Aorta (tissue), 5 donors: ENCODE measurements around the gene U2AF1. TPM values are rescaled to one million over a fixed set of nuclear protein-coding genes. Genes with fewer than 3 reads are reported as not detected.
A peak's percentile ranks its signal among the peaks of the same experiment; 100 is the strongest.
"Not testable (repeated sequence)": the region's sequence is repeated elsewhere in the genome, so short reads cannot be mapped to it uniquely, and the experiment has no call there.

Experiments
- ATAC-seq: fragments of 200-7000 bp; cut with Tn5 transposase; one replicate; pipeline ENCODE4 v1.9.1; 2022; ENCODE audit warnings: moderate library complexity; ENCODE audit not compliant: low FRiP score
- DNase-seq, 2 donors: peaks; one replicate each; pipeline ENCODE4 v3.0.0-alpha.2; 2020
- H3K27ac ChIP-seq, 2 donors: one replicate each; pipeline ENCODE4 v1.5.1; 2013; ENCODE audit warnings: low read length in 2 of 2, mild to moderate bottlenecking in 2 of 2, moderate library complexity in 2 of 2, control low read depth in 1 of 2, inconsistent platforms in 1 of 2, low read depth in 1 of 2
- H3K27me3 ChIP-seq, 2 donors: one replicate each; pipeline ENCODE4 v1.6.1; 2013; ENCODE audit warnings: control low read depth in 1 of 2, low read length in 1 of 2, mild to moderate bottlenecking in 1 of 2, moderate library complexity in 1 of 2; ENCODE audit not compliant: insufficient read depth in 2 of 2, control insufficient read depth in 1 of 2
- H3K36me3 ChIP-seq, 2 donors: one replicate each; pipeline ENCODE4 v1.6.1; 2013; ENCODE audit warnings: control low read depth in 1 of 2, low read length in 1 of 2, mild to moderate bottlenecking in 1 of 2; ENCODE audit not compliant: insufficient read depth in 2 of 2, control insufficient read depth in 1 of 2
- H3K4me1 ChIP-seq, 2 donors: one replicate each; pipeline ENCODE4 v1.6.1; 2013; ENCODE audit warnings: low read length in 2 of 2, control low read depth in 1 of 2, mild to moderate bottlenecking in 1 of 2, moderate library complexity in 1 of 2; ENCODE audit not compliant: insufficient read depth in 2 of 2, control insufficient read depth in 1 of 2
- H3K4me3 ChIP-seq, 2 donors: one replicate each; pipeline ENCODE4 v1.5.1; 2013; ENCODE audit warnings: low read length in 2 of 2, control low read depth in 1 of 2, mild to moderate bottlenecking in 1 of 2
- H3K9me3 ChIP-seq: one replicate; pipeline ENCODE4 v1.6.1; 2013; ENCODE audit warnings: mild to moderate bottlenecking, low read length; ENCODE audit not compliant: control insufficient read depth
- WGBS, 2 donors: extraction: QIAGEN DNeasy Blood & Tissue Kit; methylation state at CpG; one replicate each; pipeline ENCODE4 v1.1.7; 2013; 5-methylcytosine and 5-hydroxymethylcytosine counted together
- intact Hi-C, 2 donors: fragments of 100-400 bp; cut with DNase I; formaldehyde crosslinking; loops; one replicate each; pipeline versions ENCODE4 v1.14.2 to v1.15.0; 2022
- polyA plus RNA-seq, 2 donors: library from polyadenylated mRNA; stranded (reverse); fragments of 200-250 nt; gene quantifications; one replicate each; pipeline ENCODE4 v1.2.3, GENCODE V29; 2013
- total RNA-seq, 2 donors: library from RNA; stranded (reverse); fragmentation: NEBNext Ultra II Directional; extraction: Animal tissue kit (Norgen Biotek cat#: 25700); gene quantifications; one replicate each; pipeline ENCODE4 v1.2.1, GENCODE V29; 2021
- donor health status: healthy with polysubstance abuse.
- donor health status: Bipolar disorder and iron deficiency.
- donor health status: DM: no; HTN: no; CAD: no.
- donor health status: DM: no; HTN: no; CAD: no.
- donor health status: DM: yes; HTN: yes; CAD: no.

U2AF1 gene
- total and polyA plus RNA-seq, 4 donors = 6.0 to 52.1 (median 40.8) TPM

- intact Hi-C loops, H3K4me3 ChIP-seq, ATAC-seq, H3K9me3 ChIP-seq, H3K27me3 ChIP-seq, H3K27ac ChIP-seq, H3K36me3 ChIP-seq, H3K4me1 ChIP-seq, DNase-seq: not testable (repeated sequence)
- no CpG with 5 or more reads among the region's 7 CpGs for WGBS, 2 donors
Measured at GRCh38 chr21:43101000-43101399, 6.4 kb downstream of the U2AF1 start.

GRCh38 chr21:43091979-43092614 lies 15.3 kb downstream of the U2AF1 start:
- no CpG with 5 or more reads among the region's 16 CpGs for WGBS, 2 donors
- intact Hi-C loops, H3K9me3 ChIP-seq, H3K27me3 ChIP-seq, H3K36me3 ChIP-seq, H3K27ac ChIP-seq, H3K4me1 ChIP-seq, ATAC-seq, DNase-seq, H3K4me3 ChIP-seq: not testable (repeated sequence)

GRCh38 chr21:43090947-43091346 lies 16.4 kb downstream of the U2AF1 start:
- H3K36me3 ChIP-seq, DNase-seq, H3K27me3 ChIP-seq, H3K4me3 ChIP-seq, ATAC-seq, H3K9me3 ChIP-seq, intact Hi-C loops, H3K27ac ChIP-seq, H3K4me1 ChIP-seq: not testable (repeated sequence)
- WGBS, 2 donors = 94% methylated on average over 1 of the region's 3 CpGs; no CpG with 5 or more reads in 1 of the 2 donors

GRCh38 chr21:43089463-43089862 lies 17.9 kb downstream of the U2AF1 start:
- H3K9me3 ChIP-seq, H3K27me3 ChIP-seq, ATAC-seq, intact Hi-C loops, H3K4me1 ChIP-seq, H3K36me3 ChIP-seq, H3K4me3 ChIP-seq, DNase-seq, H3K27ac ChIP-seq: not testable (repeated sequence)
- WGBS, 2 donors = no CpG with 5 or more reads among the region's 17 CpGs

GRCh38 chr21:43082587-43083300 lies 24.6 kb downstream of the U2AF1 start:
- H3K4me3 ChIP-seq, intact Hi-C loops, H3K27ac ChIP-seq, H3K36me3 ChIP-seq, H3K9me3 ChIP-seq, ATAC-seq, H3K4me1 ChIP-seq, DNase-seq, H3K27me3 ChIP-seq: not testable (repeated sequence)
- no CpG with 5 or more reads among the region's 24 CpGs for WGBS, 2 donors

GRCh38 chr21:43076643-43077042 lies 30.7 kb downstream of the U2AF1 start:
- H3K36me3 ChIP-seq, ATAC-seq, H3K4me3 ChIP-seq, H3K9me3 ChIP-seq, H3K4me1 ChIP-seq, intact Hi-C loops, H3K27me3 ChIP-seq, H3K27ac ChIP-seq: not testable (repeated sequence)
- WGBS, 2 donors = 3% methylated on average over 16 of the region's 28 CpGs; no CpG with 5 or more reads in 1 of the 2 donors
- DNase-seq = peak in 1 of 2 donors; percentile 4

GRCh38 chr21:43076023-43076637 lies 31.2 kb downstream of the U2AF1 start:
- intact Hi-C loops, H3K27ac ChIP-seq, H3K27me3 ChIP-seq, H3K9me3 ChIP-seq, ATAC-seq, DNase-seq, H3K4me3 ChIP-seq, H3K4me1 ChIP-seq, H3K36me3 ChIP-seq: not testable (repeated sequence)
- no CpG with 5 or more reads among the region's 77 CpGs for WGBS, 2 donors

- H3K27me3 ChIP-seq, DNase-seq, H3K4me1 ChIP-seq, H3K27ac ChIP-seq, H3K9me3 ChIP-seq, H3K36me3 ChIP-seq, H3K4me3 ChIP-seq, intact Hi-C loops: not testable (repeated sequence)
- no CpG with 5 or more reads among the region's 84 CpGs for WGBS, 2 donors
- ATAC-seq = peak; percentile 50
Measured at GRCh38 chr21:43075170-43076022, 32.0 kb downstream of the U2AF1 start, which contains the start of gene CBS. Gene CBS, minus strand, starts transcription at chr21:43075835. Its CDS starts 3,642 bp downstream, at chr21:43072193.
